Measurements from ENCODE around the gene PRKAR2B. TPM values are rescaled to one million over a fixed set of nuclear protein-coding genes. Genes with fewer than 3 reads are reported as not detected.

The PRKAR2B gene
- total RNA-seq, 4 donors from 2014 or later, result 7.1 to 22.8 (median 12.9) TPM

GRCh38 chr7:107179326-107180164 is 135.0 kb downstream of the PRKAR2B start:
- in situ Hi-C loops (cut with MboI; ENCODE audit: low pct_ligation_motif_present in 1 of 4, low pct_unique_long_range_greater_than_20kb in 1 of 4, low sequenced_read_pairs in 3 of 4) (loop anchor here in 2 of 4 donors (25.0 kb wide), 3 partner anchors 408 to 708 kb away; partner anchors contain the start of genes BCAP29 (in 1 of the 2), CBLL1 (in 1 of the 2) and DLD (in 1 of the 2)), intact Hi-C loops (cut with DNase I; ENCODE audit: low total_unique reads) (no loop called here)
- 68 to 83% methylated on average over 6 to 14 of the region's 14 CpGs for WGBS, 2 donors (ENCODE audit: low coverage in 1 of 2)
- Histone ChIP-seq H3K36me3 (peaks cover 0 to 30% (median 8%) of the 10 kb centered on the region in 4 donors), H3K27me3 (no peaks in the 10 kb centered on the region), H3K4me3 (no peak overlapping the region), H3K27ac (peak overlapping the region; percentile 5 to 48 (median 36)), H3K9me3 (no peaks in the 10 kb centered on the region), H3K4me1 (peaks cover 12 to 46% (median 29%) of the 10 kb centered on the region in 4 donors)
- DNase-seq, result no peak
- TF ChIP-seq POLR2AphosphoS5 (IDR thresholded peaks at IDR 0.05) (no peak), CTCF (IDR thresholded peaks at IDR 0.05) (no peak), EP300 (IDR thresholded peaks at IDR 0.05; ENCODE audit: low read depth) (no peak), POLR2A (IDR thresholded peaks at IDR 0.05) (no peak)

- peak overlapping the region; percentile 5 to 48 (median 36) for H3K27ac ChIP-seq
- peaks cover 0 to 38% (median 8%) of the 10 kb centered on the region in 4 donors for H3K36me3 ChIP-seq
- no peaks in the 10 kb centered on the region for H3K27me3 ChIP-seq
- no peak overlapping the region for H3K4me3 ChIP-seq
- in situ Hi-C loops (cut with MboI; ENCODE audit: low pct_ligation_motif_present in 1 of 4, low pct_unique_long_range_greater_than_20kb in 1 of 4, low sequenced_read_pairs in 3 of 4), result loop anchor here in 2 of 4 donors (25.0 kb wide), 3 partner anchors 407 to 707 kb away; partner anchors contain the start of genes BCAP29 (in 1 of the 2), CBLL1 (in 1 of the 2) and DLD (in 1 of the 2)
- peaks cover 12 to 38% (median 23%) of the 10 kb centered on the region in 4 donors for H3K4me1 ChIP-seq
- no peaks in the 10 kb centered on the region for H3K9me3 ChIP-seq
- intact Hi-C loops (cut with DNase I; ENCODE audit: low total_unique reads), result no loop called here
- TF ChIP-seq POLR2AphosphoS5 (IDR thresholded peaks at IDR 0.05) (no peak), CTCF (IDR thresholded peaks at IDR 0.05) (no peak), EP300 (IDR thresholded peaks at IDR 0.05; ENCODE audit: low read depth) (no peak), POLR2A (IDR thresholded peaks at IDR 0.05) (no peak)
- DNase-seq, result peak; percentile 56
- 17 to 19% methylated on average over 1 of the region's 1 CpG for WGBS, 2 donors (ENCODE audit: low coverage in 1 of 2)
These were observed 135.9 kb downstream of the PRKAR2B start for GRCh38 chr7:107180378-107180777.

- TF ChIP-seq POLR2AphosphoS5 (IDR thresholded peaks at IDR 0.05), result no peak
- no peak for TF ChIP-seq EP300 (IDR thresholded peaks at IDR 0.05; ENCODE audit: low read depth)
- TF ChIP-seq POLR2A (IDR thresholded peaks at IDR 0.05), result no peak
- TF ChIP-seq CTCF (IDR thresholded peaks at IDR 0.05), result no peak
- H3K9me3 ChIP-seq, result no peaks in the 10 kb centered on the region
- H3K4me1 ChIP-seq, result peaks cover 12 to 37% (median 23%) of the 10 kb centered on the region in 4 donors
- no peak for DNase-seq
- no peaks in the 10 kb centered on the region for H3K27me3 ChIP-seq
- H3K27ac ChIP-seq, result peak overlapping the region in 1 of 4 donors; percentile 41
- WGBS, 2 donors (ENCODE audit: low coverage in 1 of 2), result 94 to 97% methylated on average over 3 to 5 of the region's 5 CpGs
- peaks cover 0 to 39% (median 9%) of the 10 kb centered on the region in 4 donors for H3K36me3 ChIP-seq
- in situ Hi-C loops (cut with MboI; ENCODE audit: low pct_ligation_motif_present in 1 of 4, low pct_unique_long_range_greater_than_20kb in 1 of 4, low sequenced_read_pairs in 3 of 4), result loop anchor here in 2 of 4 donors (25.0 kb wide), 3 partner anchors 406 to 706 kb away; partner anchors contain the start of genes BCAP29 (in 1 of the 2), CBLL1 (in 1 of the 2) and DLD (in 1 of the 2)
- intact Hi-C loops (cut with DNase I; ENCODE audit: low total_unique reads), result no loop called here
- H3K4me3 ChIP-seq, result no peak overlapping the region
These were observed 136.7 kb downstream of the PRKAR2B start for GRCh38 chr7:107181172-107181571.

GRCh38 chr7:107185716-107186115 is 141.2 kb downstream of the PRKAR2B start:
- 44 to 60% methylated on average over 4 of the region's 4 CpGs for WGBS, 2 donors (ENCODE audit: low coverage in 1 of 2)
- intact Hi-C loops (cut with DNase I; ENCODE audit: low total_unique reads), result no loop called here
- in situ Hi-C loops (cut with MboI; ENCODE audit: low pct_ligation_motif_present in 1 of 4, low pct_unique_long_range_greater_than_20kb in 1 of 4, low sequenced_read_pairs in 3 of 4), result loop anchor here in 2 of 4 donors (25.0 kb wide), 3 partner anchors 402 to 702 kb away; partner anchors contain the start of genes BCAP29 (in 1 of the 2), CBLL1 (in 1 of the 2) and DLD (in 1 of the 2)
- no peak overlapping the region for H3K4me3 ChIP-seq
- TF ChIP-seq POLR2AphosphoS5 (IDR thresholded peaks at IDR 0.05) (no peak), EP300 (IDR thresholded peaks at IDR 0.05; ENCODE audit: low read depth) (no peak), CTCF (IDR thresholded peaks at IDR 0.05) (no peak)
- no peaks in the 10 kb centered on the region for H3K27me3 ChIP-seq
- peaks cover 0 to 5% (median 3%) of the 10 kb centered on the region in 4 donors for H3K4me1 ChIP-seq
- no peak overlapping the region for H3K27ac ChIP-seq
- no peaks in the 10 kb centered on the region for H3K9me3 ChIP-seq
- peaks cover 0 to 84% (median 29%) of the 10 kb centered on the region in 4 donors for H3K36me3 ChIP-seq
- no peak for DNase-seq

All from transverse colon (tissue), 4 donors.